Activated CD8-positive, alpha-beta T cell treated with anti-CD3 and anti-CD28 coated beads for 36 hours (primary cell): ENCODE measurements around the gene DPP4. TPM values are rescaled to one million over a fixed set of nuclear protein-coding genes. Genes with fewer than 3 reads are reported as not detected.

Experiments
- ATAC-seq: fragments of 200-7000 bp; cut with Tn5 transposase; one replicate; pipeline ENCODE4 v1.10.0; 2021; ENCODE audit warnings: mild to moderate bottlenecking, moderate library complexity
- CTCF ChIA-PET: fragments of 350-600 bp; sonication (Branson Sonifier 250); formaldehyde crosslinking; loops from one replicate; lab custom pipeline; 2021; ENCODE audit warnings: antibody characterized with exemption; lab: Charles Lee
- POLR2A ChIA-PET: fragments of 350-600 bp; sonication (Branson Sonifier 250); formaldehyde crosslinking; loops from one replicate; lab custom pipeline; 2021; ENCODE audit warnings: antibody characterized with exemption; lab: Charles Lee
- DNase-seq: peaks from one replicate; pipeline ENCODE4 v3.0.0-alpha.2; 2020
- H3K27ac Mint-ChIP-seq: one replicate; pipeline ENCODE4 v1.8.0; 2021; ENCODE audit warnings: mild to moderate bottlenecking, mixed read lengths
- H3K27me3 Mint-ChIP-seq: one replicate; pipeline ENCODE4 v1.8.0; 2021; ENCODE audit warnings: mixed read lengths
- H3K36me3 Mint-ChIP-seq: one replicate; pipeline ENCODE4 v1.8.0; 2021; ENCODE audit warnings: low read depth, mixed read lengths
- H3K4me1 Mint-ChIP-seq: one replicate; pipeline ENCODE4 v1.8.0; 2021; ENCODE audit warnings: low read depth, mixed read lengths
- H3K4me3 Mint-ChIP-seq: one replicate; pipeline ENCODE4 v1.8.0; 2021; ENCODE audit warnings: mild to moderate bottlenecking, moderate library complexity, mixed read lengths
- H3K9me3 Mint-ChIP-seq: one replicate; pipeline ENCODE4 v1.8.0; 2021; ENCODE audit warnings: mixed read lengths
- CTCF ChIP-seq: fragments of 200-600 bp; IDR thresholded peaks from one replicate; pipeline ENCODE4 v1.8.0; 2022; ENCODE audit warnings: antibody characterized with exemption, mild to moderate bottlenecking
- intact Hi-C: fragments of 100-400 bp; cut with micrococcal nuclease; formaldehyde crosslinking; loops from one replicate; pipeline ENCODE4 v1.10.0; 2022
- total RNA-seq, 2 experiments: library from RNA; stranded (reverse); gene quantifications; one replicate each; pipeline ENCODE4 v1.2.3, GENCODE V29; 2021

The DPP4 gene
- total RNA-seq, 2 experiments from 2014 or later = 25.9 to 26.4 TPM

- H3K36me3 Mint-ChIP-seq = peaks cover 5% of the 10 kb centered on the region
- POLR2A ChIA-PET = no interaction called here
- H3K27me3 Mint-ChIP-seq = no peaks in the 10 kb centered on the region
- DNase-seq (no peak), ATAC-seq (no peak)
- TF ChIP-seq CTCF = no peak
- H3K4me1 Mint-ChIP-seq = peaks cover 39% of the 10 kb centered on the region
- H3K9me3 Mint-ChIP-seq = no peaks in the 10 kb centered on the region
- H3K4me3 Mint-ChIP-seq = no peak overlapping the region
- intact Hi-C loops = no loop called here
- CTCF ChIA-PET = interaction anchor here (1.1 kb wide), 1 partner anchor 28 kb away, joined by 5 read pairs; no protein-coding TSS in a partner anchor
- H3K27ac Mint-ChIP-seq = no peak overlapping the region
These were observed 90.1 kb downstream of the DPP4 start for GRCh38 chr2:161983866-161984265.

- no peaks in the 10 kb centered on the region for H3K27me3 Mint-ChIP-seq
- TF ChIP-seq CTCF = no peak
- intact Hi-C loops = no loop called here
- no peak overlapping the region for H3K27ac Mint-ChIP-seq
- H3K4me3 Mint-ChIP-seq = no peak overlapping the region
- peaks cover 36% of the 10 kb centered on the region for H3K4me1 Mint-ChIP-seq
- POLR2A ChIA-PET = no interaction called here
- ATAC-seq (no peak), DNase-seq (no peak)
- H3K9me3 Mint-ChIP-seq = no peaks in the 10 kb centered on the region
- CTCF ChIA-PET = interaction anchor here (1.1 kb wide), 1 partner anchor 29 kb away, joined by 5 read pairs; no protein-coding TSS in a partner anchor
- peaks cover 4% of the 10 kb centered on the region for H3K36me3 Mint-ChIP-seq
These were observed 90.7 kb downstream of the DPP4 start for GRCh38 chr2:161983331-161983651.

GRCh38 chr2:161982548-161983330, 91.3 kb downstream of the DPP4 start:
- Mint-ChIP-seq H3K27me3 (no peaks in the 10 kb centered on the region), H3K9me3 (no peaks in the 10 kb centered on the region), H3K36me3 (peaks cover 4% of the 10 kb centered on the region), H3K4me3 (no peak overlapping the region), H3K4me1 (peaks cover 35% of the 10 kb centered on the region), H3K27ac (peak overlapping the region; percentile 2)
- intact Hi-C loops = no loop called here
- no peak for TF ChIP-seq CTCF
- ChIA-PET POLR2A (no interaction called here), CTCF (interaction anchor here (0.6 kb wide), 1 partner anchor 264 kb away, joined by 3 read pairs; no protein-coding TSS in a partner anchor)
- no peak for DNase-seq
- peak; percentile 31 for ATAC-seq

GRCh38 chr2:161981679-161982250, 92.2 kb downstream of the DPP4 start:
- Mint-ChIP-seq H3K9me3 (no peaks in the 10 kb centered on the region), H3K27ac (peak overlapping the region; percentile 84), H3K4me3 (no peak overlapping the region), H3K4me1 (peaks cover 42% of the 10 kb centered on the region), H3K36me3 (peaks cover 6% of the 10 kb centered on the region), H3K27me3 (no peaks in the 10 kb centered on the region)
- TF ChIP-seq CTCF = no peak
- ChIA-PET CTCF (interaction anchor here (0.6 kb wide), 1 partner anchor 263 kb away, joined by 3 read pairs; no protein-coding TSS in a partner anchor), POLR2A (no interaction called here)
- intact Hi-C loops = no loop called here
- DNase-seq = no peak
- ATAC-seq = no peak

GRCh38 chr2:161980976-161981375, 93.0 kb downstream of the DPP4 start:
- Mint-ChIP-seq H3K4me3 (no peak overlapping the region), H3K27ac (peak overlapping the region; percentile 84), H3K27me3 (no peaks in the 10 kb centered on the region), H3K9me3 (no peaks in the 10 kb centered on the region), H3K36me3 (peaks cover 9% of the 10 kb centered on the region), H3K4me1 (peaks cover 47% of the 10 kb centered on the region)
- ChIA-PET POLR2A (no interaction called here), CTCF (interaction anchor here (1.0 kb wide), 1 partner anchor 12 kb away, joined by 4 read pairs; no protein-coding TSS in a partner anchor)
- ATAC-seq (peak; percentile 40), DNase-seq (no peak)
- TF ChIP-seq CTCF = no peak
- intact Hi-C loops = no loop called here
